ENCODE measurements around the gene GRK5.

DNA sequence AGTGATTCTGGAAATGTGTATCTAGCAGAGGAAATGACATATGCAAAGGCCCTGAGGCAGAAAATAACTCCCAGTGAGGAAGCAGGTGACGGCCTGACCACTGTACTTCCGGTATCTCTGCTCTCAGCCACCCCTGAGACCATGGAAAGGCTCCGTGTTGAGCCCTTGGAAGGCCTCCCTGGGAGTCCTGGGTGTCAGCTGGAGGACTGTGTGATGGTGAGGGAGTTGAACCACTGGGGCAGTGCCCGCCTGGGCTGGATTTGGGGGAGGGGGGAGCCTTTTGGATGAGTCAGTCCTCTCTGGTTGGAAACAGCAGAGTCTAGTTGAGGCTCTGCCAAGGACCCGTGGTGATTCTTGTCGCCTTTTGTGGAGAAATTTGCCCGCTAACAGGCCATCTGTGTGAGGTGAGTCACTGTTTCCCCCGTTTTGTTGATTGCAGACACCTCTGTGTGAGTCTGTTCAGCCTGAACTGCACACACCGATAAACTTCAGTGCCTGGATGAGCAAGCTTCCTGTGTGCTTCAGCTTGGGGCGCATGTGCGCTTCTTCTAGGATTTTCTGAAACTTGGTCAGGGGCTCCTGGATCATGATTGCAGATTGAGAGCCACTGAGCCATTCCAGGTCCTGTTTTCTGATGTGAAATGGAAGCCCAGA, 98.6 kb downstream of the GRK5 start:
- TF ChIP-seq POLR2A (IDR thresholded peaks at IDR 0.05) = no peak
- TF ChIP-seq, protein P1, sequence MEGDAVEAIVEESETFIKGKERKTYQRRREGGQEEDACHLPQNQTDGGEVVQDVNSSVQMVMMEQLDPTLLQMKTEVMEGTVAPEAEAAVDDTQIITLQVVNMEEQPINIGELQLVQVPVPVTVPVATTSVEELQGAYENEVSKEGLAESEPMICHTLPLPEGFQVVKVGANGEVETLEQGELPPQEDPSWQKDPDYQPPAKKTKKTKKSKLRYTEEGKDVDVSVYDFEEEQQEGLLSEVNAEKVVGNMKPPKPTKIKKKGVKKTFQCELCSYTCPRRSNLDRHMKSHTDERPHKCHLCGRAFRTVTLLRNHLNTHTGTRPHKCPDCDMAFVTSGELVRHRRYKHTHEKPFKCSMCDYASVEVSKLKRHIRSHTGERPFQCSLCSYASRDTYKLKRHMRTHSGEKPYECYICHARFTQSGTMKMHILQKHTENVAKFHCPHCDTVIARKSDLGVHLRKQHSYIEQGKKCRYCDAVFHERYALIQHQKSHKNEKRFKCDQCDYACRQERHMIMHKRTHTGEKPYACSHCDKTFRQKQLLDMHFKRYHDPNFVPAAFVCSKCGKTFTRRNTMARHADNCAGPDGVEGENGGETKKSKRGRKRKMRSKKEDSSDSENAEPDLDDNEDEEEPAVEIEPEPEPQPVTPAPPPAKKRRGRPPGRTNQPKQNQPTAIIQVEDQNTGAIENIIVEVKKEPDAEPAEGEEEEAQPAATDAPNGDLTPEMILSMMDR (IDR thresholded peaks at IDR 0.05) = no peak
